NCI-H82 treated with DMSO at 0.1 percent for 48 hours (cell line): ENCODE results near the gene UGT2B7.
"Not testable (repeated sequence)": the region's sequence is repeated elsewhere in the genome, so short reads cannot be mapped to it uniquely, and the experiment has no call there.

Source experiments
- DNase-seq: peaks from one replicate; lab custom pipeline; 2025; ENCODE audit not compliant: unreplicated experiment; lab: John Stamatoyannopoulos, UW

UGT2B7 gene

GRCh38 chr4:69078852-69079251, 17.4 kb upstream of the UGT2B7 start:
- no peak for DNase-seq

GRCh38 chr4:69088473-69088872, 7.8 kb upstream of the UGT2B7 start:
- DNase-seq = no peak

- DNase-seq = no peak
Measured at GRCh38 chr4:69089388-69089787, 6.9 kb upstream of the UGT2B7 start.

GRCh38 chr4:69092190-69092589, 4.1 kb upstream of the UGT2B7 start:
- DNase-seq = no peak

GRCh38 chr4:69092980-69093568, 3.2 kb upstream of the UGT2B7 start:
- no peak for DNase-seq

GRCh38 chr4:69093681-69094080, 2.6 kb upstream of the UGT2B7 start:
- DNase-seq = no peak

GRCh38 chr4:69095301-69095731, 958 bp upstream of the UGT2B7 start:
- no peak for DNase-seq

- DNase-seq = no peak
Measured at GRCh38 chr4:69096810-69097209, 536 bp downstream of the UGT2B7 start.

- DNase-seq = no peak
Measured at GRCh38 chr4:69098470-69098869, 2.2 kb downstream of the UGT2B7 start.

- DNase-seq = no peak
Measured at GRCh38 chr4:69099910-69100309, 3.6 kb downstream of the UGT2B7 start.

- DNase-seq = not testable (repeated sequence)
Measured at GRCh38 chr4:69102668-69103067, 6.4 kb downstream of the UGT2B7 start.

GRCh38 chr4:69104719-69105275, 8.5 kb downstream of the UGT2B7 start:
- DNase-seq = no peak

GRCh38 chr4:69115151-69115850, 19.0 kb downstream of the UGT2B7 start:
- not testable (repeated sequence) for DNase-seq

- DNase-seq = no peak
Measured at GRCh38 chr4:69115851-69116213, 19.6 kb downstream of the UGT2B7 start.

GRCh38 chr4:69116645-69117321, 20.5 kb downstream of the UGT2B7 start:
- no peak for DNase-seq

GRCh38 chr4:69120870-69121269, 24.6 kb downstream of the UGT2B7 start:
- no peak for DNase-seq

GRCh38 chr4:69122476-69122875, 26.2 kb downstream of the UGT2B7 start:
- no peak for DNase-seq

- DNase-seq = no peak
Measured at GRCh38 chr4:69124941-69125340, 28.7 kb downstream of the UGT2B7 start.

GRCh38 chr4:69126024-69126423, 29.8 kb downstream of the UGT2B7 start:
- DNase-seq = no peak

GRCh38 chr4:69133993-69134392, 37.7 kb downstream of the UGT2B7 start:
- no peak for DNase-seq

GRCh38 chr4:69134471-69134870, 38.2 kb downstream of the UGT2B7 start:
- DNase-seq = no peak

GRCh38 chr4:69141320-69141719, 45.0 kb downstream of the UGT2B7 start:
- no peak for DNase-seq
